Fibroblast of mammary gland (primary cell): Measurements from ENCODE around the gene CDT1.

Experiments
- DNase-seq: peaks from one replicate; pipeline ENCODE4 v3.0.0-alpha.2; 2010; ENCODE audit warnings: low read depth
- H3K4me3 ChIP-seq: 2 replicates; pipeline ENCODE4 v1.5.1; 2011; ENCODE audit warnings: low read depth, mild to moderate bottlenecking, low read length, moderate library complexity; ENCODE audit not compliant: control insufficient read depth
- TF ChIP-seq, protein P1 (sequence below): conservative IDR thresholded peaks from 2 replicates; pipeline ENCODE4 v1.5.1; 2011; ENCODE audit warnings: low read depth, low read length, inconsistent platforms; ENCODE audit not compliant: control insufficient read depth, insufficient read depth

The CDT1 gene

DNA sequence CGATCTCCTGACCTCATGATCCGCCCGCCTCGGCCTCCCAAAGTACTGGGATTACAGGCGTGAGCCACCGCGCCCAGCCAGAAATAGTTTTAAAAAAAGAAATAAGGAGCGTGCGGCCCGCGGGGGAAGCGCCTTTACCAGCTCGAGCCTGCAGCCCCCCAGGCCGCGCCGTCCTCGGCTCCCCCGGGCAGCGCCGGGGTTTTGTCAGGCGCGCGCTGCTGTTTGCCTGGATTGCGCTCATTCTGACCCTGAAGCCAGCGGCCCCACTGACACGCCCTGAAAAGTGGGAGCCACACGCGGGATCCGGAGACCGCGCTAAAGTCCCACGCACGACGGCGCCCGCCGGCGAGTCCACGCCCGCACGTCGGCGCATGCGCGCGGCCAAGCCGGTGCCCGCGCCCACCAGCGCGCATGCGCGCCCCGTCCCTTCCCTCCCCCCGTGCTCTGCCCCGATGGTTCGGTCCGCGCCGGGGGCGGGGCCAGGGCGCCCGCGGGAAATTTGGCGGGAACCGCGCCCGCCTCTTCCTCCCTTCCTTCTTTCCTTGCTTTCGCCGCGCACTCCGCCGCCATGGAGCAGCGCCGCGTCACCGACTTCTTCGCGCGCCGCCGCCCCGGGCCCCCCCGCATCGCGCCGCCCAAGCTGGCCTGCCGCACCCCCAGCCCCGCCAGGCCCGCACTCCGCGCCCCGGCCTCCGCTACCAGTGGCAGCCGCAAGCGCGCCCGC is at the start of gene CDT1:
Gene CDT1 (plus strand): TSS at position 526 of the 724 bp plus-strand sequence. CDS start 43 bp downstream, at position 569.
- peak; percentile 70 for DNase-seq
- H3K4me3 ChIP-seq = peak within 1 kb of the TSS; percentile 62
- TF ChIP-seq, protein P1, sequence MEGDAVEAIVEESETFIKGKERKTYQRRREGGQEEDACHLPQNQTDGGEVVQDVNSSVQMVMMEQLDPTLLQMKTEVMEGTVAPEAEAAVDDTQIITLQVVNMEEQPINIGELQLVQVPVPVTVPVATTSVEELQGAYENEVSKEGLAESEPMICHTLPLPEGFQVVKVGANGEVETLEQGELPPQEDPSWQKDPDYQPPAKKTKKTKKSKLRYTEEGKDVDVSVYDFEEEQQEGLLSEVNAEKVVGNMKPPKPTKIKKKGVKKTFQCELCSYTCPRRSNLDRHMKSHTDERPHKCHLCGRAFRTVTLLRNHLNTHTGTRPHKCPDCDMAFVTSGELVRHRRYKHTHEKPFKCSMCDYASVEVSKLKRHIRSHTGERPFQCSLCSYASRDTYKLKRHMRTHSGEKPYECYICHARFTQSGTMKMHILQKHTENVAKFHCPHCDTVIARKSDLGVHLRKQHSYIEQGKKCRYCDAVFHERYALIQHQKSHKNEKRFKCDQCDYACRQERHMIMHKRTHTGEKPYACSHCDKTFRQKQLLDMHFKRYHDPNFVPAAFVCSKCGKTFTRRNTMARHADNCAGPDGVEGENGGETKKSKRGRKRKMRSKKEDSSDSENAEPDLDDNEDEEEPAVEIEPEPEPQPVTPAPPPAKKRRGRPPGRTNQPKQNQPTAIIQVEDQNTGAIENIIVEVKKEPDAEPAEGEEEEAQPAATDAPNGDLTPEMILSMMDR = no peak

DNA sequence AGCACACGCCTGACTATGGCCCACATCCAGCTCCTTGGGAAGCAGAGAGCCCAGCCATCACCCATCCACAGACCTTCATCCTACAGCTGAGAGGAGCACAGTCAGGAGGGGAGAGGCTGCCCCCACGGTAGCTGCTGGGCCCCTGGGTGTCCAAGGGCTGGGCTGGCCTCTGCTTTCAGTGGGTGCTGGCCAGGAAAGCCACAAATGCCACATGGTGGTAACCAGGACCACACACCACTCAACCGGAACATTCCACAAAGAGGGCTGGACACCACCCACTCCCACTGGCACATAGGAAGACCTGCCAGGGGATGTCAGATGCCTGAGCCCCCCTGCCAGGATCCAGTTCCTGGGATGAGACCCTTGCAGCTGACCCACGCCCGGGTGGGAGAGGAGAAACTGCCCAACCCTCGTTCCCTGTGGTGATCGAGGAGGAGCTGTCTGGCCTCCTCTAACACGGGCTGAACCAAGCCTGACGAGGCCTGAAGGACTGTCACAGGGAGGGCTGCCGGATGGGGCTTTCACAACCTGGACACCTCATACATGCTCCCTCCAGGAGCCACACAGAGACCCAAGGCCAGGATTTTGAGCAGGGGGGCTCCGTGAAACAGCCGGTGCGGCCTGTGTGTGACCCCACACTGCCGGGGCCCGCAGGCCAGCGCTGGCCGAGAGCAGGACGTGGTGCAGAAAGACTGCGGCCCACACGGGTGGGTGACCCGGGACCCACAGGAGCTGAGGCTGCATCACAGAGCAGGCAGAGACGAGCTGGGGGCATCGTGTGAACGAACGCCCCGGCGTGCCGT is 49.3 kb upstream of the CDT1 start:
- no peak overlapping the region for H3K4me3 ChIP-seq
- TF ChIP-seq, protein P1 = no peak
- DNase-seq = no peak

DNA sequence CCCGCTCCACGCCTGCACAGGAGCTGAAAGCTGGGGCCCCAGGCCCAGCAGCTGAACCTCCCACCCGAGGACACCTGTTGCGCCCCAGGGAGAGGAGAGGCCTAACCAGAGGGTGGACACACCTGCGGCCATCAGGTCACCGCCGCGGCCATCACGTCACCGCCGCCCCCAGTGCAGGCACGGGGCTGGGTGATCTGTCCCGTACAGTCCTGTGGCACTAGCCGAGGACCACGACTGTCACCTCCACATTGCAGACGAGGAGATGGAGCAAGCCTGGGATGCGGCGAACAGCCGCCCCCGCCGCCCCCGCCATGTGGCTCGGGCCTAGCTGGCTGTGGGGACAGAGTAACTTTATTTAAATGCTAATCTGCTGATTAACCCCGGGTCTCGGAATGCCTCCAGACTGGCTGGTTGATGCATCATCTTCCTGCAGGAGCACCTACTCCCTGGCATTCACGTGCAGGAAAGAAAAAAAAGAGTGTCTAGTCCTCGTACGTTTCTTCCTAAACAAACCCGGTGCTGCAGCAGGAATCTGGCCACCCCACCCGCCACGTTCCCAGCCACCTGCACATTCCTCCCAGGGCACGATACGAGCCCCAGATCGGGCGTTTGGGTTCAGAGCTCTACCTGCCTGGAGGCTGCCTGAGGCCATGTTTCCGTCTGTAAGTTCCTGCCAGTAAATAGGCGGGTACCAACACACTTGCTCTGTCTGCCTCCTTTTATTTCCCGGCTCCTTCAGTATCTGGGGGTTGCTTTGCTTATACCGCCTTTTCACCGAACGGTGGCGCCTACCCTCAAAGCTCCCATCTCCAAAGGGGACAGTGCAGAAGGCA is 48.5 kb upstream of the CDT1 start:
- TF ChIP-seq, protein P1 = no peak
- DNase-seq = peak; percentile 61
- H3K4me3 ChIP-seq = no peak overlapping the region

DNA sequence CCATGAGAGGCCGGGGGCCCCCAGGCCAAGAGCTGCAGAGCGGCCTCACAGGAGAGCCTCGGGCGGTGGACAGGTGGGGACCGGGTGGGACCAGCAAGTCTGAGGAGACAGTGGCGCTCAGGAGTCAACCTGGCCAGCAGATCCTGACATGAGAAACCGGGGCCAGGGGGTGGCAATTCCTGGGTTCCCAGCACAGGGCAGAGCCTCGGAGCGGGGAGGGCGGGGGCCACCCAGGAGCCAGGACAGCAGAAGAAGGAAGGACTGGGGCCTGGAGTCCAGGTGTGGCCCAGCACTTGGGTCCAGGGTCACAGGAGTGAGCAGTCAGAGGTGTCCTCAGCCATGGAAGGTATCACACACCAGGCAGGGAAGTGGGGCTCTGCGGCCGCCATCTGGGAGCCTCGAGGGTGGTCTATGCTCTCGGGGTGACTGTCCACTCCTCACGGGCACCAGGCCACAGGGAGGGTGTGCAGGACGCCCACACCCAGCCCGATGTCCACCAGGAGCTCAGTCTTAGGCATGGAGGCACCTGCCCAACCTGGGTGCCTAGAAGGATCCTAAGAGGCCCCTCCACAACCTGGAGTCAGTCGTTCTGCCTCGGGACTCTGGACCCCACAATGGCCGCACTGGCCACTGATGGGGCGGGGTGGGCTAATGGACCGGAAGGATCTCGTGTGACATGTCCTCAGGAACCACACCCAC is 47.7 kb upstream of the CDT1 start:
- no peak overlapping the region for H3K4me3 ChIP-seq
- TF ChIP-seq, protein P1 = no peak
- no peak for DNase-seq

DNA sequence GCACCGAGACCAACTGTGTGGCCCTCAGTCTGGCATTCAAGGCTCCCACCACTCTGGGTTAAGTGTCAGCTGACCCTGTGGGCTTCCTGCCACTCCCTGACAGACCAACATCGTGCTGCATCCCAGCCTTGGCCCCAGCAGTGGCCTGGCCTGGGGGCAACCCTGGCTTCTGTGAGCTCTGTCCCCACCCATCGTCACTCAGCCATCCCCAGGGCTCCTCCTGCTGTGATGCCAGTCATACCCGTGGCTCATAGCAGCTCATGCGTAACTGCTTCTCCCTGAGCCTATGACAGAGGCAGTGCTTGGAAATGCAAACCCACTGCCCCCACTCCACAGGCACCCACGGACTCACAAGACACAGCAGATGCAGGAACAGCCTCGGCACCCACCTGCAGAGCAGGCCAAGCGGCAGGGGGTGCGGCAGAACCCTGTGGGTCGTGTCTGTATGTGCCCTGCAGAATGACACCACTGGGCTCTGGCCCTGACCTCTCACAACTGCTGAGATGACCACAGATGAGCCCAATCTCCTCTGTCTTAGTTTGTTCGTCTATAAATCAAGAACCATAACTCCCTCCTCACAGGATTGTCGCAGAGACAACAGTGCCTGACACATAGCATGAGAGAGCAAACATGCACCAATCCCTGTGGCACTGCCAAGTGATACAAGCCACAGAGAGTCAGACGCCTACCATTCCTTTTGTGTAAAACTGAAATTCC is 45.2 kb upstream of the CDT1 start:
- no peak overlapping the region for H3K4me3 ChIP-seq
- DNase-seq = no peak
- TF ChIP-seq, protein P1 = no peak

DNA sequence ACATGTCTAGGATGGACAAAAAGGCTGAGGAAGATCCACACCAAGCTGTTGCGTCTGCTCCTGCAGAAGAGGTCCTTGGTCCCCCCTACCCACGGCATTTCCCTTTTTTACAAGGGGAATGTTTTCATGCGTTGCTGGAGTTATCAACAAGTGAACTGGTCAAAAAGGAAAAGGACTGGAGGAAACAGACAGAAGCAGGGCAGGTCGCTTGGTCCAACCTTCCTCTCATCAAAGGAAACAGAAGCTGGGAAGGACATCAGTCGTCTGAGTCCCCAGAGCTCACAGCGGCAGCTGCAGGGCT is 44.7 kb upstream of the CDT1 start:
- TF ChIP-seq, protein P1 = no peak
- no peak overlapping the region for H3K4me3 ChIP-seq
- no peak for DNase-seq
